ENCODE measurements around the gene PLA2G2F.

- no peak for TF ChIP-seq CTCF (IDR thresholded peaks at IDR 0.05)
- no peak for TF ChIP-seq EP300 (IDR thresholded peaks at IDR 0.05)
- no peak for TF ChIP-seq POLR2A (IDR thresholded peaks at IDR 0.05)
Measured at GRCh38 chr1:20160034-20160433, 20.9 kb downstream of the PLA2G2F start.

Measured in stomach (tissue), 4 donors.